HG03457 (cell line): ENCODE measurements around the gene TBC1D21.

Experiments used
- ATAC-seq: cut with Tn5 transposase; IDR thresholded peaks from one replicate; pipeline ENCODE4 v1.9.1; 2021; ENCODE audit warnings: moderate number of reproducible peaks; ENCODE audit not compliant: unreplicated experiment

The TBC1D21 gene

DNA sequence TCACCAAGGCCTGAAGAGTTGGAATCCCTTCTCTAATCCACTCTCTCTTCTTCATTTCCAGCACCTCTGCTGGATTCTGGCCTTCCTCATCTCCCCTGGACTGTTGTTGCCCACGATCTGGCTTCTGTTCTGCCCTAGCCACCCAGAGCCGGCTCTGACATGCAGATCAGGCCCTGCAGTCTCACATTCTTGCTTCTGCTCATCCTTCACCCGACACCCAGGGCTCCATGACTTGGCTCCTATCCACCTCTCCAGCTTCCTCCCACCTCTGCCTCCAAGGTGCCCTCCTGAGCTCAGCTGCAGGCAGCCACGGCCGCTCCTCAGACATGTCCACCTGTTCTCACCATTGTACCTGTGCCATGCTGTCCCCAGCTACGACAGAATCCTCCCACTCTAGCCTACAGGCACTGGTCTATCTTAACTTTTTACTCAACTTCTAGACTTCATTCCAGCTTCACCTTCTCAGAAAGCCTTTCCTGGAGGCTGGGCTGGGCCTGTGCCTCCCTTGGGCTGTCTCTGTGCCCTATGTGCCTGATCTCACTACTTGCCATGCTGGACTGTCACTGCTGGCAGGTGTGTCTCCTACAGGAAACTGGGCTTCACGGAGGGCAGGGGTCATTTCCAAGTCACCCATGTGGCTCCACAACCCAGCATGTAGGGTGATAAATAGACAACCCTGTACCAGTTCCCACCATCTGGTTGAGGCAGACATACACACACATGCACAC is 16.0 kb upstream of the TBC1D21 start:
- ATAC-seq: no peak

GRCh38 chr15:73858062-73858461 is 15.3 kb upstream of the TBC1D21 start:
- no peak for ATAC-seq

DNA sequence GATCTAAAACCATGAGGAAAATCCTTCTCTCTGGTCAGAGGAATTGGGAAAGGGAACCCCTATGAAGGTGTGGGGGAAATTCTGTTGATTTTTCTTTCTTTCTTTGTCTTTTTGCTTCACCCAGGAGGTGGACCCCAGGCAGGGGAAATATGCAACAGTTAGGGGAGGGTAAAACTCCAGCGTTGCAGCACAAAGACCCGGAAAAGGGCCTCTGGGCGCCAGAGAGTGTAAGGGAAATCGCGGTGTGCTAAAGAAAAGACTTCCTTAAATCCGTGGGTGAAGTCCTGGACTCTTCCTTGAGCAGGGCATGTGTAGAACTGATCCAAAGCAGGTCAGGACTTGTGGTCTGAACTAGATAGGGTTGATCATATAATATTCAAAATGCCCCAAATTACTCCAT is 11.1 kb upstream of the TBC1D21 start:
- no peak for ATAC-seq

DNA sequence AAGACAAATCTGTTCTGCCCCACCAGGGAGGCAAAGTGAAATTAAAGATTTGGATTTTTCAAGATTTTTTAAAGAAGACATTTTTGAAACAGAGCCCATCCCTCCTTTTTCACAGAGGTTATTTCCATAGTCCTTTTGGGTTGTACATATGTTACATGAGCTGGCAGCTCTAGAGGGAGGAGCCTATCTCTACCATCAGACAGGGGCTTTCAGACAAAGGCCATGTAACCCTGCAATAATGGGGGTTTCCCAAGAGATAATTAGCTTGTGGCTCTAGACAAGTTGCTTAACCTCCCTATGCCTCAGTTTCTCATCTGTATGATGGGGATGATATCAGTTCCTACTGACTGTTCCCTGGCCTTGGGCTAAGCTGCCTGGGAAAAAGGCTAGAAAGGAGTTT is 8.0 kb upstream of the TBC1D21 start:
- ATAC-seq: no peak

DNA sequence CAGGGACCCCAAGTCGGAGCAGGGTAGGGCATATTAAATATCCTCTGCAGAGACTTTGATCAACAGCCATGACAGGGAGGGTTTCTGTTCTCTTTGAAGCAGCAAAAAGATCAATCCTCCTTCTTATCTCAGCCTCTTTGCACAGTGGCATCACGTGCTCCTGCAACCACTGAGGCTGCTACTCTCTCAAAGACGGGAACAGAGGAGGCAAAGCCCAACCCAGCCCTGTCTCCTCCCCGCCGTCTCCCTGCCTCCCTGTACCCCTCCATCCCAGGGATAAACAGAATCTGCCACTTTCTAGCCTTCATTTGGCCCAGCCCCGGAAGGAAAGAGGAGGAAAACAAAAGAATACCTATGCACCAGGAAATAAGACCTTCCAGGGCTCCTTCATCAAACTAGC is 7.5 kb upstream of the TBC1D21 start:
- no peak for ATAC-seq

DNA sequence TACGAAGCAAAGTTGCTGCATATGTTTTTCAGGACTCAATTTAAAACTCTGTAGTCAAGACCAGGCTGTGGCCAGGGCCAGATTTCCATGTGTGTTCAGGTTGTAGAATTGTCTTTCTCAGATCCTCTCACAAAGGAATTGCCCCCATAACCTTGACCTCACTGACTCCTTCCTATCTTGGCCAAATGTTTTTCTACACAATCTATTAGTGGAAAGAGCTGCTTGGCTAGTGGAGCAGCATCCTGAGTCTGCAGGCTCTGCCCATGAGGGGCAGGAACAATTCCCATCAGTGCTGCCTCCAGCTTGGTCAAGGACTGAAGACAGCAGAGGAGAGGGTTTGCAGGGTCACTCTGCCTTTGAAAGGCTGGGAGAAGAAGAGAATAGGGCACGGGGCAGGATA is 6.9 kb upstream of the TBC1D21 start:
- ATAC-seq: no peak

DNA sequence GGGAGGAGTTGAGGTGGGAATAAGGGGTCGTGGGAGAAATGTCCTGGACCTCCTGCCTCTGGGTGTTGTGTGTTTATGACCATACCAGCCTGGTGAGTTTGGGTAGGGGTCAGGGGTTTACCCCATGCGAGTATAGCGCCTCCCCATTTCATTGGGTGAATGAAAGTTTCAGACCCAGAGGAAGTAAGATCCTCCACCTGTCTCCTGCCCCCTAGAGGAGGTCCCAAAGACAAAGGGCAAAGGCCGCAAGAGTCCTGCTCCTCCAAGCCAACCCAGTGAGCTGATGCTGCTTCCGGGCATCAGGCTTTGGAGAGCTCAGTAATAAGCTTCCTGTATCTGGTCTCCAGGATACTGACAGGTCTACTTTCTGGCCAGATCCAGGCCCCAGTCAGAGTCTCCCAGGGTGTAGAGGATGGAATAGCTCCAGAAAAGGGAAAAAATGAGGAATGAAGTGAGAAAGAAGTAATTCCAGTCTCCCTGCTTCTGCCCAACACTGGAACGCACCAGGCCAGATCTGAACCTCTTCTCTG is 6.4 kb upstream of the TBC1D21 start:
- no peak for ATAC-seq

DNA sequence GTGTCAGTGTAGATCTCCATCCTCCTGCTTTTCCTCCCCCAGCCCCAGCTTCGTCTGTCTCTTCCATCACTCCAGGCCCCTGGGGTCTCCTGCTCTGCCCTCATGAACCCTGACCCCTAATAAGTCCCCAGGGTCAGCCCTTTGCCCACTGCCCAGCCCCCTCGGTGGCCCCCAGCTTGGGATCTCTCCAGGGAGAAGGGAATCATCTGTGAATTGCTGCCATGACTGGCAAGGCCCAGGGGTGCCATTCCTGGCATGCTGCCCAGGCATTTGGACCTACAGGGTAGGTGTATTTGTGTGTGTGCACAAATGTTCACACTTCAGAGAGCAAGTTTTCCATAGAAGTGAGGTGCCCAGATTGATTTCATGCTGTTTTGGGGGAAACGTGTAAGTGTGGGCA is 5.9 kb upstream of the TBC1D21 start:
- no peak for ATAC-seq

- ATAC-seq: no peak
Observed at GRCh38 chr15:73867956-73868355, 5.4 kb upstream of the TBC1D21 start.

GRCh38 chr15:73869216-73869995 is 4.0 kb upstream of the TBC1D21 start:
- no peak for ATAC-seq

DNA sequence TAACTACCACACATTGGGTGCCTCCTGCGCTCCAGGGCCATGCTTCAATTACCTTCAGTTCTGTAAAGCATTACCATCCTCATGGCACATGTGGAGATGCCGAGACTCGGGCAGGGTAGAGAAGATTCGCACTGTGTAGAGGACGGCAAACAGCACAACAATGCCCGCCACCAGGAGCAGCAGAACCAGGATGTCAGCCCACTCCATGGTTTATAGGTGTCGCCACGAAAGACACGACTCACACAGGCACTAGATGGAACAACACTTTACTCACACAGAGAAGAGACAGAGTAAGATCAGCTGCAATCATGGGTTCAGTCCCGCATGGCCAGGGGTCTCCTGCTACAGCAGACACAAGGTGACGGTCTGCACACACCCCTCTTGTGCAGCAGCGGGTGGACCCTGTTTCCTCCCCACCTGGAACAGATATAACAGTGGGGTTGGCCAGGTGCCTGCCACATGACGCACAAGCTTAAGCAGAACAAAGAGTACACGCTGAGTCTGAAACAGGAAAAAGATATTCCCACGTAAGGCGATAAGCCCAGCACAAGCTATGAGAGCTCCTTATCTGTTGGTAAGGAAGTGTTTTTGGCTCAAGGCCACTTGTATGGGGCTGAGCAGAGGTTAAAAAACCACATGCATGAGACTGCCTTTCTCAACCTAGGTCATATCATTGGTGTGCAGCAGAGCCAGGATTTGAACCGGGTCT is 2.5 kb upstream of the TBC1D21 start:
- no peak for ATAC-seq

DNA sequence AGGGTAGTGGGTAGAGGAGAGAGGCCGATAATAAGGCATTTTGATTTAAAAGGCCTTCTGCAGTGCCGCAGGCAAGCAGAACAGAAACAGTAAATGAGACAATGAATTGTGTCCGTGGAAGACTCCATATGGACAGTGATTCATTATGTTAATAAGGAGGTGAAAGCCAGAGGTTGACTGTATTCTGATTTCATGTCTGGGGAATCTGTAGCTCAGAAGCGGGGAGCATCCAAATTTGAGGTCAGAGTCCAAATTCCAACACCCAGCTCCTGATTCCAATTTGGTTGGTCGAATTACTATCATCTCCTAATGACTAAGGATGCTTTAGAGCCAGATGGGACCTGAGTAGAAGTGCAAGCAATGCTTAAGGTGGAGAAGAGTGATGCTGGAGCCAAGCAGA is 1.0 kb upstream of the TBC1D21 start:
- ATAC-seq: no peak

DNA sequence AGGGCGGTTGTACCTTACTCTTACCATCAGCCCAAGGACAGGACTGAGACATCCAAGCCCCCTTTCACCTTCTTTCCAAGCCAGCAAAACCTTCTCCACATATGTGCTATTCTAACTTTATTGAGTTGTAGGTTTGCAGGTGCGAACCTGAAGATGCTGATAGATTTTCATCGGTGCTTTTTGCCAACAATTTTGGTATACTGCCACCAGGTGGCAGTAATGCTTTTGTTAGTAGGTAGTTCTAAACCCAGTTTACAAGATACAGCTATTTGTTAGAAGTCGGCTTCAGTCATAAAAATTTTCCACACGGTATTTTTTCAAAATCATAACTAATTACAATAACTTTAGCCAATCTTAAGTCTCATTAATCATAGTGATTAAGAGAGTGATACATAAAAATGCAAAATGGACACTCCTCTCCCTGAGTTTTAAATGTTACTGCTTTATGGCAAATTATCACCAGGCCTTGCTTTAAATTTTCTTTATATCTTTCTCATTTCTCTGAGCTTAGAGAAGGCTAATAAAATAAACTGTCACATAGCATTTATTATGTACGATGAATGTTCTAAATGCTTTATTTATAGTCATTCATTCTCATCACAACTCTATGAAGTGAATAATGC is 636 bp downstream of the TBC1D21 start:
- no peak for ATAC-seq

- no peak for ATAC-seq
Observed at GRCh38 chr15:73879426-73879825, 6.1 kb downstream of the TBC1D21 start.

DNA sequence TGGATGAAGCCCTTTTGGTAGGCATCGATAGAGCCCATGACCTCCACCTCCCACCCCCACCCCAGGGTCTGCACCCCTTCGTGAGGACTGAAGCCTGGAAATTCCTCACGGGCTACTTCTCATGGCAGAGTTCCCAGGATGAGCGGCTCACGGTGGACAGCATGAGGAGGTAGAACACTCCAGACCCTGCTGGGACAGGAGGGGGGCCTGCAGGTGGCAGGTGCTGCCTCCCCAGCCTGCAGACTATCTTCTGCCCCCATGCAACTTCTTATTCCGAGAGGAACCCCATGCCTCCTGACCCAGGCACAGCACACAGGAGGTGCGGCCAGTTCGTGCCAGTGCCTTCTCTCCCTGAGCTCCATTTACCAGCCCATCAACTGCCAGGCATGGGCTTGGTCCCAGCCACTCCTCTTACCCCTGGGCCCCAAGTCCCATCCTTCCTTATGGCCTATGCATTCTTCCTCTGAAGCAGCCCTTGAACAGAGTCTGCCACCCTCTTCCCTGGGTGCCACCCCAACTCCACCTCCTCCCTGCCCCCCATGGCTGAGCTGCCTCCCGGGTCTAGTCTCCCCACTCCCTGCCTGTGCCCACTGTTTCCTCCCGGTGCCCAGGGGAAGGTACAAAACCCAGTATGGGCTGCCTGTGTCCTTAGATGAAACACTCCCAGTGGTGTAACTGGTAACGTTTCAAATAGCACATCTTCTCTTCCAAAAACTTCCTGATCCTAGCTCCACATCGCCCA is 8.4 kb downstream of the TBC1D21 start:
- ATAC-seq: no peak

DNA sequence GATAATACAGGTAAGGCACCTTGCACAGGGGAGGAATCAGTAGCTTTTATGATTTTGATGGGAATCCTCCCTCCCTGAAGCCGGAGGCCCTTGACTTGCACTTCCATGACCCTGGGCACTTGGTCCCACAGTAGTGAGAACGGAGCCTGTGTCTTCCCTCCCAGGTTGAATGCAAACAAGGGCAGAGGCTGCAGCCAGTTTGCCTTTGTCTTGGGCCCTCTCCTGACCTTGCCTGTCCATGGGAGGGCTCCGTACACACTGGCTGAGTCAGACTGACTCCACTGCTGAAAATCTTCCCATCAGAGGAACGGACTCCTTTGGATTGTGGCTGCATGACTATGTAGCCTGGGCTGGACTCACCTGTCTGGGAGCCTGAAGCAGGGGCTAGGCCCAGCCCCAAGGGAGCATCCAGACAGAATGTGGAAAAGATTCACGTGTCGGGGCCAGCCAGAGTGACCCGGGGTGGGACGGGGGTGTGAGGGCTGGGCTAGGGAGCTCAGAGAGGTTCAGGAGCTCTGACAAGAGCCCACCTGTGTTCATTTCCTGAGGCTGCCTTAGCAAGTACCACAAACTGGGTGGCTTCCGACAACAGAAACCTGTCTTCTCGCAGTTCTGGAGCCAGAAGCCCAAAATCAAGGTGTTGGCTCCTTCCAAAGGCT is 9.5 kb downstream of the TBC1D21 start:
- no peak for ATAC-seq

- no peak for ATAC-seq
Observed at GRCh38 chr15:73884159-73884558, 10.8 kb downstream of the TBC1D21 start.

DNA sequence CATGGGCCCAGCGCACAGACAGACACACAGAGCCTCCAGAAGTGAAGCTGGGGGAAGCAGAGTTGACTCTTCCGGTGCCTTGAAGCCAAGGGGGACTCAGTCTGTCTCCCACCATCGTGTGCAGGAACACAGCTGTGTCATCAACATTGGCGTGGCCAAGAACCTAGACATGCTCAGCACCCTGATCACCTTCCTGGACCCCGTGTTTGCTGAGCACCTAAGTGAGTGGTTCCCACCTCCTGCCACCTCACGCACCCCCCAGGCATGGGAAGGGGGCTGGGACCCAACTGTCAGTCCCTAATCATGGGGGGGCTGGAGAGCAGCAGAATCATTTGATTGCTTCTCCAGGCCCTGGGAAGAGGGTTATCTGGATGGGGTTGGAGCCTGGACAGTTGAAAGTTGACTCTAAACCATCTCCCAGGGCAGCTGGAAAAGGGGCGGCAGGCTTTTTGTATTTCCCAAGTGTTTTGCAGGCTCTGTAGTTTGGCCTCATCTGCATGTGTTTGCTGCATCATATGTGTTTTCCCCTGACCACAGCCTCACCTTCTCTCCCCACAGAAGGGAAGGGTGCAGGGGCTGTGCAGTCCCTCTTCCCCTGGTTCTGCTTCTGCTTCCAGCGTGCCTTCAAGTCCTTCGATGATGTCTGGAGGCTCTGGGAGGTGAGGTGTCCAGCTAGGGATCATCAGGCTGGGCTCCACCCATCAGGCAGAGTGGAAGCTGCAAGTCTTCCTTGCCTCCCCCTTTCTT is 12.8 kb downstream of the TBC1D21 start:
- ATAC-seq: no peak

DNA sequence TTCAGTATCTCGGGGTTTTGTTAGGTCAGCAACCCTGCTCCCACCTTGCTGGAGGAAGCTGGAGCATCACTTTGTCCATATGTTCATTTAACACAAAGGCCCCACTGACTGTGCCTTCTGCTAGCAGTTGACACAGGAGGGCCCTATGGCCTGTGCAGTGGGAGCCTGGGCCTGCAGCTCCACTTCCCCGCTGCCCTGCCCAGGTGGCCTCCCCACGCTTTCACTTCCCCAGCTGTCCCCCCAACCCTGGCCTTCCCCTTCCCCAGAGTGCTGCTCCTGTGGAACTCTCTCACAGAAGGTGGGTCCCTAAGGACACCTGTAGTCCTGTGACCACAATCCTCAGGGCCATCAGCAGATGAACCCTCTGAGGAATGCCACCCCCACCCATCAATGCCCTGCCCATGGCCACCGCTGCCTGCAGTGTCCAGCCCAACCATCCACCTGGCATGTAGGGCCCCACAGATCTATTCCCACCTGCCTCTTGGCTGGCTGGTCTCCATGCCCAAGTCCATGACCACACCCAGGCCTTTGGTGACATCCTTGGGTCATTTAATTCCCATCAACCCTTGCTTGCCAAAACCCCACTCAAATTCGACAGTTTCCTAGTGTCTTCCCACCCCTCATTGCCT is 13.5 kb downstream of the TBC1D21 start:
- no peak for ATAC-seq
